K562 (cell line): ENCODE measurements around the gene SMG6.

Experiments used
- KLF6 ChIP-seq: fragments of 250-450 bp; sonication (Bioruptor Pico); IDR thresholded peaks from 2 replicates; pipeline ENCODE4 v1.4.0; 2020; ENCODE audit warnings: mild to moderate bottlenecking, moderate library complexity, borderline replicate concordance
- NCOA6 ChIP-seq: fragments of 450-650 bp; IDR thresholded peaks from 2 replicates; pipeline ENCODE4 v1.6.1; 2017; ENCODE audit warnings: mild to moderate bottlenecking
- NR2C1 ChIP-seq, 2 experiments: fragments of 450-650 bp; IDR thresholded peaks; 2 replicates each; pipeline ENCODE4 v1.6.1; 2017; ENCODE audit warnings: mild to moderate bottlenecking in 2 of 2, antibody characterized with exemption in 1 of 2, inconsistent platforms in 1 of 2, missing compliant biosample characterization in 1 of 2, missing genetic modification characterization in 1 of 2
- TF ChIP-seq, protein P1 (sequence below): fragments of 150-350 bp; conservative IDR thresholded peaks from 2 replicates; pipeline ENCODE4 v1.6.1; 2014; ENCODE audit warnings: low read length
- TF ChIP-seq, protein P2 (sequence below), 3 experiments: IDR thresholded peaks in 2 of 3; conservative IDR thresholded peaks in 1 of 3; 2 replicates each; pipeline ENCODE4 v1.5.1; 2011 to 2012; ENCODE audit warnings: low read length in 3 of 3, mild to moderate bottlenecking in 3 of 3, control low read depth in 2 of 3, improper control_type of control experiment in 1 of 3, inconsistent platforms in 1 of 3, low read depth in 1 of 3, mixed read lengths in 1 of 3, moderate library complexity in 1 of 3; ENCODE audit not compliant: insufficient read depth in 2 of 3
- TF ChIP-seq, protein P3 (sequence below): sonication (generic); formaldehyde crosslinking; IDR thresholded peaks from 2 replicates; pipeline ENCODE4 v1.8.1; 2022; ENCODE audit warnings: missing genetic modification reagents

GRCh38 chr17:2051061-2051932, 252.3 kb downstream of the SMG6 start:
- TF ChIP-seq, protein P1, sequence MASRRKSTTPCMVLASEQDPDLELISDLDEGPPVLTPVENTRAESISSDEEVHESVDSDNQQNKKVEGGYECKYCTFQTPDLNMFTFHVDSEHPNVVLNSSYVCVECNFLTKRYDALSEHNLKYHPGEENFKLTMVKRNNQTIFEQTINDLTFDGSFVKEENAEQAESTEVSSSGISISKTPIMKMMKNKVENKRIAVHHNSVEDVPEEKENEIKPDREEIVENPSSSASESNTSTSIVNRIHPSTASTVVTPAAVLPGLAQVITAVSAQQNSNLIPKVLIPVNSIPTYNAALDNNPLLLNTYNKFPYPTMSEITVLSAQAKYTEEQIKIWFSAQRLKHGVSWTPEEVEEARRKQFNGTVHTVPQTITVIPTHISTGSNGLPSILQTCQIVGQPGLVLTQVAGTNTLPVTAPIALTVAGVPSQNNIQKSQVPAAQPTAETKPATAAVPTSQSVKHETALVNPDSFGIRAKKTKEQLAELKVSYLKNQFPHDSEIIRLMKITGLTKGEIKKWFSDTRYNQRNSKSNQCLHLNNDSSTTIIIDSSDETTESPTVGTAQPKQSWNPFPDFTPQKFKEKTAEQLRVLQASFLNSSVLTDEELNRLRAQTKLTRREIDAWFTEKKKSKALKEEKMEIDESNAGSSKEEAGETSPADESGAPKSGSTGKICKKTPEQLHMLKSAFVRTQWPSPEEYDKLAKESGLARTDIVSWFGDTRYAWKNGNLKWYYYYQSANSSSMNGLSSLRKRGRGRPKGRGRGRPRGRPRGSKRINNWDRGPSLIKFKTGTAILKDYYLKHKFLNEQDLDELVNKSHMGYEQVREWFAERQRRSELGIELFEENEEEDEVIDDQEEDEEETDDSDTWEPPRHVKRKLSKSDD, result no peak
- TF ChIP-seq, protein P2, sequence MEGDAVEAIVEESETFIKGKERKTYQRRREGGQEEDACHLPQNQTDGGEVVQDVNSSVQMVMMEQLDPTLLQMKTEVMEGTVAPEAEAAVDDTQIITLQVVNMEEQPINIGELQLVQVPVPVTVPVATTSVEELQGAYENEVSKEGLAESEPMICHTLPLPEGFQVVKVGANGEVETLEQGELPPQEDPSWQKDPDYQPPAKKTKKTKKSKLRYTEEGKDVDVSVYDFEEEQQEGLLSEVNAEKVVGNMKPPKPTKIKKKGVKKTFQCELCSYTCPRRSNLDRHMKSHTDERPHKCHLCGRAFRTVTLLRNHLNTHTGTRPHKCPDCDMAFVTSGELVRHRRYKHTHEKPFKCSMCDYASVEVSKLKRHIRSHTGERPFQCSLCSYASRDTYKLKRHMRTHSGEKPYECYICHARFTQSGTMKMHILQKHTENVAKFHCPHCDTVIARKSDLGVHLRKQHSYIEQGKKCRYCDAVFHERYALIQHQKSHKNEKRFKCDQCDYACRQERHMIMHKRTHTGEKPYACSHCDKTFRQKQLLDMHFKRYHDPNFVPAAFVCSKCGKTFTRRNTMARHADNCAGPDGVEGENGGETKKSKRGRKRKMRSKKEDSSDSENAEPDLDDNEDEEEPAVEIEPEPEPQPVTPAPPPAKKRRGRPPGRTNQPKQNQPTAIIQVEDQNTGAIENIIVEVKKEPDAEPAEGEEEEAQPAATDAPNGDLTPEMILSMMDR (IDR thresholded peaks at IDR 0.05 in 2 of 3, conservative IDR thresholded peaks at IDR 0.05 in 1 of 3; ENCODE audit: insufficient read depth in 2 of 3, low read depth in 1 of 3, low read length in 3 of 3), result no peak
- TF ChIP-seq NR2C1 (IDR thresholded peaks at IDR 0.05) (no peak), NR2C1 (tag; IDR thresholded peaks at IDR 0.05) (no peak), KLF6 (CRISPR knock-in tag) (no peak), NCOA6 (no peak)
- TF ChIP-seq, protein P3, sequence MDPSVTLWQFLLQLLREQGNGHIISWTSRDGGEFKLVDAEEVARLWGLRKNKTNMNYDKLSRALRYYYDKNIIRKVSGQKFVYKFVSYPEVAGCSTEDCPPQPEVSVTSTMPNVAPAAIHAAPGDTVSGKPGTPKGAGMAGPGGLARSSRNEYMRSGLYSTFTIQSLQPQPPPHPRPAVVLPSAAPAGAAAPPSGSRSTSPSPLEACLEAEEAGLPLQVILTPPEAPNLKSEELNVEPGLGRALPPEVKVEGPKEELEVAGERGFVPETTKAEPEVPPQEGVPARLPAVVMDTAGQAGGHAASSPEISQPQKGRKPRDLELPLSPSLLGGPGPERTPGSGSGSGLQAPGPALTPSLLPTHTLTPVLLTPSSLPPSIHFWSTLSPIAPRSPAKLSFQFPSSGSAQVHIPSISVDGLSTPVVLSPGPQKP (CRISPR knock-in tag), result no peak
